Measurements from ENCODE around the gene CDC42EP5.
"Not testable (repeated sequence)": the region's sequence is repeated elsewhere in the genome, so short reads cannot be mapped to it uniquely, and the experiment has no call there.

- not testable (repeated sequence) for TF ChIP-seq CTCF (IDR thresholded peaks at IDR 0.05; ENCODE audit: borderline replicate concordance, extremely low read depth, low read length, poor library complexity, severe bottlenecking); EZH2 (IDR thresholded peaks at IDR 0.05; ENCODE audit: borderline replicate concordance, low read depth, low read length, severe bottlenecking)
Observed at GRCh38 chr19:54466110-54466480, 7.0 kb downstream of the CDC42EP5 start.

Measured in DND-41 (cell line).